ENCODE measurements around the gene LTBP1.

The LTBP1 gene

DNA sequence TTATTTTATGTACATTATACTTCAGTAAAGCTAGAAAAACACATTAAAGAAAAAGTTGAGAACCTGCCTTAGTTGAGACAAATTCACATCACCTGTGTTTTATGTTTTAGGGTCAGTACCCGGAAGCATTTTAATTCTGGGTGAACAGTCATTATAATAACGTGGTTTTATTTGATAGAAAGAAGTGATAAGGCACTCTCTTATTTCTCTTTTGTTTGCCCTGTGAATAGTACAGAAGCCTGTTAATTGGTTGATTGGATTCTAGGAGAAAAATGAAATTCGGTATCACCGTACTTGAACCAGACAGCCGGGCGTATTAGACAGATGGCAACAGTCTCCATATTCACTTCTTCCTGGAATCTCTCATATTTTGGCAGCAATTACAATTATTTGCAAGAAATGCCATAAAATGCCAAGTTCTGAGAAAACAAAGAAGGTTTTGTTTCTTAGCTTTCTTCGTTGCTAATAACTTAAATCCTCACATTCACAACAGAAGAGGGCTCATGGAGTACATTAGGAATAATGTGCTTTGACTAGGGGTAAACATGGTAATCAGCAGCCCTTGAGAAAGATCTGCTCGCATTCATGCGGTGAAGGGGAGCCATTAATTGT, 361.0 kb downstream of the LTBP1 start:
- H3K27me3 ChIP-seq (ENCODE audit: insufficient read depth, poor library complexity, severe bottlenecking): no peaks in the 10 kb centered on the region
- H3K4me1 ChIP-seq (ENCODE audit: insufficient read depth, poor library complexity, severe bottlenecking): no peaks in the 10 kb centered on the region
- no peak overlapping the region for H3K27ac ChIP-seq (ENCODE audit: poor library complexity, severe bottlenecking)
- DNase-seq (ENCODE audit: low spot score): no peak
- TF ChIP-seq, protein P1, sequence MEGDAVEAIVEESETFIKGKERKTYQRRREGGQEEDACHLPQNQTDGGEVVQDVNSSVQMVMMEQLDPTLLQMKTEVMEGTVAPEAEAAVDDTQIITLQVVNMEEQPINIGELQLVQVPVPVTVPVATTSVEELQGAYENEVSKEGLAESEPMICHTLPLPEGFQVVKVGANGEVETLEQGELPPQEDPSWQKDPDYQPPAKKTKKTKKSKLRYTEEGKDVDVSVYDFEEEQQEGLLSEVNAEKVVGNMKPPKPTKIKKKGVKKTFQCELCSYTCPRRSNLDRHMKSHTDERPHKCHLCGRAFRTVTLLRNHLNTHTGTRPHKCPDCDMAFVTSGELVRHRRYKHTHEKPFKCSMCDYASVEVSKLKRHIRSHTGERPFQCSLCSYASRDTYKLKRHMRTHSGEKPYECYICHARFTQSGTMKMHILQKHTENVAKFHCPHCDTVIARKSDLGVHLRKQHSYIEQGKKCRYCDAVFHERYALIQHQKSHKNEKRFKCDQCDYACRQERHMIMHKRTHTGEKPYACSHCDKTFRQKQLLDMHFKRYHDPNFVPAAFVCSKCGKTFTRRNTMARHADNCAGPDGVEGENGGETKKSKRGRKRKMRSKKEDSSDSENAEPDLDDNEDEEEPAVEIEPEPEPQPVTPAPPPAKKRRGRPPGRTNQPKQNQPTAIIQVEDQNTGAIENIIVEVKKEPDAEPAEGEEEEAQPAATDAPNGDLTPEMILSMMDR (IDR thresholded peaks at IDR 0.05; ENCODE audit: poor library complexity, severe bottlenecking): no peak
- no peaks in the 10 kb centered on the region for H3K36me3 ChIP-seq (ENCODE audit: low read depth)
- no peak overlapping the region for H3K4me3 ChIP-seq (ENCODE audit: severe bottlenecking)
- no peaks in the 10 kb centered on the region for H3K9me3 ChIP-seq (ENCODE audit: severe bottlenecking)
- ATAC-seq (ENCODE audit: low read depth): no peak

DNA sequence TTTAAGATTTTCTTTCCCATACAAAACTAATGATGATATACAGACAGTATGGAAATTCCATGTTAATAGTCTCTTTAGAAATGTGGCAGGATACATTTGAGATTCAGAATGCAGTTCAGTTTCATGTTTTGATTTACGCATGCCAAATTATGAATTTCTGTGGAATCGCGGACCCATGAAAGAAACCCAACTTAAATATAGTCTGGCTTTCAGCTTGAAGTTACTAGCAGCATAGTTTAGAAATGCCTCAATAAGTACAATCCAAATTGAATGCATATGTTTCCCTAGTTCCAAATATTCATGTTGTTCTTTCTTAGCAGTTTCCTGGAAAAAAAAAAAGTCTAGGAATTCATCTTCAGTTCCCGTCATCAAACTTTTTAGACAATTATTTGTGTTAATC, 365.6 kb downstream of the LTBP1 start:
- ATAC-seq (ENCODE audit: low read depth): no peak
- H3K9me3 ChIP-seq (ENCODE audit: severe bottlenecking): no peaks in the 10 kb centered on the region
- TF ChIP-seq, protein P1 (IDR thresholded peaks at IDR 0.05; ENCODE audit: poor library complexity, severe bottlenecking): no peak
- H3K27me3 ChIP-seq (ENCODE audit: insufficient read depth, poor library complexity, severe bottlenecking): no peaks in the 10 kb centered on the region
- no peak overlapping the region for H3K27ac ChIP-seq (ENCODE audit: poor library complexity, severe bottlenecking)
- no peak for DNase-seq (ENCODE audit: low spot score)
- no peak overlapping the region for H3K4me3 ChIP-seq (ENCODE audit: severe bottlenecking)
- no peaks in the 10 kb centered on the region for H3K36me3 ChIP-seq (ENCODE audit: low read depth)
- no peaks in the 10 kb centered on the region for H3K4me1 ChIP-seq (ENCODE audit: insufficient read depth, poor library complexity, severe bottlenecking)

DNA sequence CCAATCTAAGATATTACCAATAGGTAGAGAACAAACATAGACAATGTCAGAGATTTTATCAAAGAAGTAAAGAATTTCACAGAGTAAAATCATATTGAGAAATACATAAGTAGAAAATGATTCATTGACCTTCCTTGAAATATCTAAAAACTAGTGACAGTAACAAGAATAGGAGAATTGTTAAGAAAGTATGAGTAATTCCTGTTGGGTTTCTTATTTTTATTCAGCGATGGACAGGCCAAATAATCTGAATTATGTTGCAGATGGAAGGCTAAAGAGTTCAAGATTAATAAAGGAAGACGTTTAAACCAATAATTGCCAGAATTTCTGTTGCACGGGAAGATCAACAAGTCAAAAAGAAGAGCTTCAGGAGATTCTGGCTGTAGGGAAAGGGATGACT, 366.3 kb downstream of the LTBP1 start:
- Histone ChIP-seq H3K36me3 (ENCODE audit: low read depth) (no peaks in the 10 kb centered on the region), H3K27me3 (ENCODE audit: insufficient read depth, poor library complexity, severe bottlenecking) (no peaks in the 10 kb centered on the region), H3K4me3 (ENCODE audit: severe bottlenecking) (no peak overlapping the region), H3K27ac (ENCODE audit: poor library complexity, severe bottlenecking) (no peak overlapping the region), H3K4me1 (ENCODE audit: insufficient read depth, poor library complexity, severe bottlenecking) (no peaks in the 10 kb centered on the region), H3K9me3 (ENCODE audit: severe bottlenecking) (no peaks in the 10 kb centered on the region)
- ATAC-seq (ENCODE audit: low read depth) (no peak), DNase-seq (ENCODE audit: low spot score) (no peak)
- TF ChIP-seq, protein P1 (IDR thresholded peaks at IDR 0.05; ENCODE audit: poor library complexity, severe bottlenecking): no peak

DNA sequence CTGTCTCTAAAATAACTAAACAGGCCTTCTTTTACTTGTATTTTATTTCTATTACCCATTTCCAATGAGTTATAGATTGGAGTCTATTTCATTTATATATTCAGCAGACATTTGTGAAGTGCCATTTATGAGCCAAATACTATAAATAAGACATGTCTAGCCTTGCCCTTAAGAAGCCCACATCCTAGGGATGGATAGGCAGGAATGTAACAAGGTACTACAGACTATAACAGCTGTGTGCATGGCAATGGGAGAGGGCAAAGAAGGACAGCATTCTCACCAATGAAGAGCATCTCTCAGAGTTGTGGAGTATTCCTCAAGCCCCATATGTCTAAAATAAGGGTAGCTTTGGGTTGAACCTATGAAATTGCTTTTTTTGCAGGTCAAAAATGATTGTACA, 367.8 kb downstream of the LTBP1 start:
- H3K9me3 ChIP-seq (ENCODE audit: severe bottlenecking): no peaks in the 10 kb centered on the region
- no peaks in the 10 kb centered on the region for H3K27me3 ChIP-seq (ENCODE audit: insufficient read depth, poor library complexity, severe bottlenecking)
- no peak overlapping the region for H3K4me3 ChIP-seq (ENCODE audit: severe bottlenecking)
- no peak for DNase-seq (ENCODE audit: low spot score)
- H3K4me1 ChIP-seq (ENCODE audit: insufficient read depth, poor library complexity, severe bottlenecking): no peaks in the 10 kb centered on the region
- no peaks in the 10 kb centered on the region for H3K36me3 ChIP-seq (ENCODE audit: low read depth)
- no peak for ATAC-seq (ENCODE audit: low read depth)
- TF ChIP-seq, protein P1 (IDR thresholded peaks at IDR 0.05; ENCODE audit: poor library complexity, severe bottlenecking): no peak
- H3K27ac ChIP-seq (ENCODE audit: poor library complexity, severe bottlenecking): no peak overlapping the region

DNA sequence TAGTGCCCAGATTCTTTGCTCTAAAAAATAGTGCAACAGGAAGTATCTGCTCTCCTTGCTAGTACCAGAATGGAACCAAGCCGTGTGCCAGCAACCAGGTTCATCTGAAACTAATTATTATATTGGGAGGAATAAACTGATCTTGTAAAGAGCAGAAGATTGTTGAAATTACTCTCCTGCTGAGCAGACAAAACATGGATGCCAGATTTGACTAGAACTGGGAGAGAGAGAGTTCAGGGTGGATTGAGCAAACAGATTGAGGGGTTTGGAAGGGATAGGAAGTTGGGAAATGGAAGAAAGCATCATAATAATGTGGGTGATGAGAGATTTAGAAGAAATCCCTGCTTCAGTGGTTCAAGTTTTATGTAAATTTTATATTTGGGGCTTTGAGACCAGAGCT, 369.6 kb downstream of the LTBP1 start:
- H3K9me3 ChIP-seq (ENCODE audit: severe bottlenecking): no peaks in the 10 kb centered on the region
- TF ChIP-seq, protein P1 (IDR thresholded peaks at IDR 0.05; ENCODE audit: poor library complexity, severe bottlenecking): no peak
- no peaks in the 10 kb centered on the region for H3K27me3 ChIP-seq (ENCODE audit: insufficient read depth, poor library complexity, severe bottlenecking)
- H3K36me3 ChIP-seq (ENCODE audit: low read depth): no peaks in the 10 kb centered on the region
- H3K27ac ChIP-seq (ENCODE audit: poor library complexity, severe bottlenecking): no peak overlapping the region
- no peaks in the 10 kb centered on the region for H3K4me1 ChIP-seq (ENCODE audit: insufficient read depth, poor library complexity, severe bottlenecking)
- no peak overlapping the region for H3K4me3 ChIP-seq (ENCODE audit: severe bottlenecking)
- DNase-seq (ENCODE audit: low spot score) (no peak), ATAC-seq (ENCODE audit: low read depth) (no peak)

All from RWPE2 (cell line).